HCT116 (cell line): Measurements from ENCODE around the gene HARS1. TPM values are rescaled to one million over a fixed set of nuclear protein-coding genes. Genes with fewer than 3 reads are reported as not detected.

Source experiments
- ATAC-seq: fragments of 200-7000 bp; cut with Tn5 transposase; 2 replicates; pipeline ENCODE4 v1.9.1; 2020; ENCODE audit warnings: mild to moderate bottlenecking, moderate library complexity
- BruUV-seq: library from RNA; stranded (reverse); fragments of 400-500 nt; replicated peaks from 2 replicates; lab custom pipeline; 2021; lab: Mats Ljungman, UMichigan
- CTCF ChIA-PET: fragments of 300-600 bp; sonication (Branson Sonifier 250); formaldehyde crosslinking; loops from one replicate; lab custom pipeline; 2021; ENCODE audit warnings: antibody characterized with exemption; lab: Charles Lee
- POLR2A ChIA-PET: fragments of 300-600, 350-600 bp; sonication (Branson Sonifier 250); formaldehyde crosslinking; loops from one replicate; lab custom pipeline; 2021; ENCODE audit warnings: antibody characterized with exemption; lab: Charles Lee
- RAD21 ChIA-PET, 2 experiments: fragments of 300-600 bp; sonication (Branson Sonifier 250); formaldehyde crosslinking; loops; one replicate each; lab custom pipeline; 2023; ENCODE audit warnings: low total read pairs in 2 of 2; ENCODE audit not compliant: uncharacterized antibody in 2 of 2, unreplicated experiment in 2 of 2, low non-redundant PET in 1 of 2; lab: Charles Lee
- DNase-seq: peaks from one replicate; pipeline ENCODE4 v3.0.0-alpha.2; 2010; ENCODE audit warnings: low read depth, low spot score
- H2AFZ ChIP-seq: fragments of 200-600 bp; shearing (Covaris generic), sonication (generic); 2 replicates; pipeline ENCODE4 v1.6.1; 2017; ENCODE audit warnings: low read depth, mixed run types, mixed read lengths, antibody characterized with exemption, low read length; ENCODE audit not compliant: poor library complexity, severe bottlenecking
- H3K27ac ChIP-seq: 2 replicates; pipeline ENCODE4 v1.5.1; 2012; ENCODE audit warnings: low read depth, low read length
- H3K27me3 ChIP-seq: fragments of 200-600 bp; sonication (generic); 2 replicates; pipeline ENCODE4 v1.6.1; 2016; ENCODE audit warnings: mixed run types, low read length, mixed read lengths; ENCODE audit not compliant: insufficient read depth
- H3K36me3 ChIP-seq, 2 experiments: fragments of 200-500 bp in 1 of 2; fragments of 200-600 bp in 1 of 2; sonication (Bioruptor generic) in 1 of 2; sonication (generic) in 1 of 2; 2 replicates each; pipeline versions ENCODE4 v1.5.1 to v1.6.1; 2014 to 2016; ENCODE audit warnings: low read length in 2 of 2, inconsistent platforms in 1 of 2, mixed read lengths in 1 of 2, mixed run types in 1 of 2; ENCODE audit not compliant: insufficient read depth in 2 of 2, control insufficient read depth in 1 of 2
- H3K4me1 ChIP-seq, 2 experiments: fragments of 200-600 bp in 1 of 2; sonication (generic) in 1 of 2; 2 replicates each; pipeline versions ENCODE4 v1.5.1 to v1.6.1; 2012 to 2017; ENCODE audit warnings: low read length in 2 of 2, inconsistent platforms in 1 of 2, mild to moderate bottlenecking in 1 of 2, mixed read lengths in 1 of 2, mixed run types in 1 of 2, moderate library complexity in 1 of 2; ENCODE audit not compliant: insufficient read depth in 2 of 2, control insufficient read depth in 1 of 2
- H3K4me2 ChIP-seq: fragments of 200-600 bp; sonication (generic); 2 replicates; pipeline ENCODE4 v1.6.1; 2017; ENCODE audit warnings: mixed run types, low read length, mixed read lengths
- H3K4me3 ChIP-seq, 2 experiments: fragments of 200-600 bp in 1 of 2; sonication (generic) in 1 of 2; replicated peaks in 1 of 2; 2 replicates each; pipeline ENCODE4 v1.5.1; 2011 to 2016; ENCODE audit warnings: low read length in 2 of 2, control low read depth in 1 of 2, low read depth in 1 of 2, mild to moderate bottlenecking in 1 of 2, mixed read lengths in 1 of 2, mixed run types in 1 of 2
- H3K79me2 ChIP-seq: fragments of 200-600 bp; sonication (generic); 2 replicates; pipeline ENCODE4 v1.6.1; 2017; ENCODE audit warnings: mild to moderate bottlenecking, mixed run types, low read length, moderate library complexity, mixed read lengths; ENCODE audit not compliant: insufficient read depth
- H3K9ac ChIP-seq: fragments of 200-600 bp; sonication (generic); 2 replicates; pipeline ENCODE4 v1.6.1; 2016; ENCODE audit warnings: low read length, mixed read lengths
- H3K9me2 ChIP-seq: fragments of 200-600 bp; sonication (generic), shearing (Covaris generic); 2 replicates; pipeline ENCODE4 v1.6.1; 2017; ENCODE audit warnings: mixed run types, mild to moderate bottlenecking, moderate library complexity; ENCODE audit not compliant: insufficient read depth
- H3K9me3 ChIP-seq, 2 experiments: fragments of 200-500 bp in 1 of 2; fragments of 200-600 bp in 1 of 2; sonication (Bioruptor generic) in 1 of 2; sonication (generic) in 1 of 2; 2 replicates each; pipeline ENCODE4 v1.6.1; 2014 to 2017; ENCODE audit warnings: low read length in 2 of 2, mixed read lengths in 2 of 2, inconsistent platforms in 1 of 2, low read depth in 1 of 2, mild to moderate bottlenecking in 1 of 2, mixed run types in 1 of 2, moderate library complexity in 1 of 2; ENCODE audit not compliant: control insufficient read depth in 1 of 2, insufficient read depth in 1 of 2
- H4K20me1 ChIP-seq: fragments of 200-600 bp; sonication (generic), shearing (Covaris generic); 2 replicates; pipeline ENCODE4 v1.6.1; 2017; ENCODE audit warnings: mixed run types, mild to moderate bottlenecking, moderate library complexity; ENCODE audit not compliant: insufficient read depth
- CBX3 ChIP-seq: IDR thresholded peaks from 2 replicates; pipeline ENCODE4 v1.6.1; 2012; ENCODE audit warnings: low read depth
- CEBPB ChIP-seq: IDR thresholded peaks from 2 replicates; pipeline ENCODE4 v1.6.1; 2012; ENCODE audit warnings: low read depth
- EGR1 ChIP-seq: IDR thresholded peaks from 2 replicates; pipeline ENCODE4 v1.6.1; 2012; ENCODE audit warnings: low read depth
- ELF1 ChIP-seq: IDR thresholded peaks from 2 replicates; pipeline ENCODE4 v1.6.1; 2012; ENCODE audit warnings: low read depth, borderline replicate concordance
- EZH2 ChIP-seq: fragments of 200-600 bp; sonication (generic); IDR thresholded peaks from 2 replicates; pipeline ENCODE4 v1.6.1; 2017; ENCODE audit warnings: antibody characterized with exemption, mixed run types
- EZH2phosphoT487 ChIP-seq: fragments of 200-600 bp; IDR thresholded peaks from 2 replicates; pipeline ENCODE4 v1.6.1; 2018; ENCODE audit warnings: antibody characterized with exemption, borderline replicate concordance
- JUND ChIP-seq: IDR thresholded peaks from 2 replicates; pipeline ENCODE4 v1.6.1; 2012
- POLR2AphosphoS5 ChIP-seq: IDR thresholded peaks from 2 replicates; pipeline ENCODE4 v1.6.1; 2011; ENCODE audit warnings: mild to moderate bottlenecking, low read depth, low read length, moderate library complexity
- RAD21 ChIP-seq: IDR thresholded peaks from 2 replicates; pipeline ENCODE4 v1.6.1; 2012; ENCODE audit warnings: low read depth, mild to moderate bottlenecking
- SP1 ChIP-seq: IDR thresholded peaks from 2 replicates; pipeline ENCODE4 v1.6.1; 2012; ENCODE audit warnings: low read depth
- SRF ChIP-seq: IDR thresholded peaks from 2 replicates; pipeline ENCODE4 v1.6.1; 2012; ENCODE audit warnings: low read depth
- TCF7L2 ChIP-seq: IDR thresholded peaks from 2 replicates; pipeline ENCODE4 v1.7.0; 2011; ENCODE audit warnings: borderline replicate concordance, inconsistent platforms; ENCODE audit not compliant: insufficient read depth, insufficient read length; ENCODE audit errors: extremely low read depth
- intact Hi-C: fragments of 100-400 bp; cut with micrococcal nuclease; formaldehyde crosslinking; loops from 2 replicates; pipeline ENCODE4 v1.10.0; 2022
- total RNA-seq: library from RNA; stranded (reverse); gene quantifications from one replicate; pipeline ENCODE4 v1.2.1, GENCODE V29; 2021; ENCODE audit not compliant: unreplicated experiment
- TF ChIP-seq, protein P1 (sequence below): IDR thresholded peaks from 2 replicates; pipeline ENCODE4 v1.6.1; 2012
- TF ChIP-seq, protein P2 (sequence below): IDR thresholded peaks from 2 replicates; pipeline ENCODE4 v1.6.1; 2011; ENCODE audit warnings: mild to moderate bottlenecking, low read length, moderate library complexity; ENCODE audit not compliant: insufficient replicate concordance; ENCODE audit errors: extremely low read depth
- TF ChIP-seq, protein P3 (sequence below), 3 experiments: fragments of 200-600 bp in 1 of 3; sonication (generic) in 1 of 3; IDR thresholded peaks in 2 of 3; conservative IDR thresholded peaks in 1 of 3; 2 replicates each; pipeline ENCODE4 v1.5.1; 2012 to 2017; ENCODE audit warnings: low read depth in 2 of 3, low read length in 2 of 3, antibody characterized with exemption in 1 of 3, borderline replicate concordance in 1 of 3, control low read depth in 1 of 3, mild to moderate bottlenecking in 1 of 3, mixed read lengths in 1 of 3, mixed run types in 1 of 3, moderate library complexity in 1 of 3; ENCODE audit not compliant: insufficient read depth in 1 of 3
- TF ChIP-seq, protein P4 (sequence below): IDR thresholded peaks from 2 replicates; pipeline ENCODE4 v1.6.1; 2012

Gene HARS1
- total RNA-seq, 1 experiment from 2014 or later: 91.1 TPM

DNA sequence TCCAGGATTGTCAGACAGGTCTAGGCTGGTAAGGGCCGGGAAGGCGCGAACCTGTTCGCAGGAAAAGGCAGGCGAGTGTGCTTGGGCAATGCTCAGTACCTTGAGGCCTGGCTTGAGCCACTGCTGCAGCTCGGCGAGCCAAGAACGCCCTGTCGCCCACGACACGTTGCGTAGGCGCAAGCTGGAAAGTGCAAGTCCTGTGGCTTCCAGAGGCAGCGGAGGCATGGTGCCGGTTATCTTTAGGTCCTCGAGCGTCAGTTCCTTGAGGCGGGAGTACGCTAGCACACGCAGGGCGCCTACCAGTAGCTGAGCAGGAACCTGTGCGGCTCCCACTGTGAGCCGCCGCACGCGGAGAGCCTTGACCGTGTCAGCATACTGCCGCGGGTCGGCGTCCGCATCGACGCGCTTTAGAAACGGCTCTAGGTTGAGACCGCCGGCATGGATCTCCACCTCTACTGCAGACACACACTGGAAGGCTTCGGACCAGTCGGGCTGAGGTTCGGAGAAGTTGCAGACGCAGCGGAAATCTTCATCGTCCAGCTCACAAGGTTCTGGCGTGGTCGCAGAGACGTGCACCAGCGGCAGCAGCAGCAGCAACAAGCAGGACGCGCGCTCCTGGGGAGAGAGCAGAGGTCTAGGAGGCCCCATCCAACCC lies 58.7 kb downstream of the HARS1 start:
- Histone ChIP-seq H3K4me2 (no peak overlapping the region), H3K79me2 (no peaks in the 10 kb centered on the region), H3K4me1 (peaks cover 0 to 10% of the 10 kb centered on the region in 2 experiments; a peak in 2 of 4 replicates), H3K9ac (no peak overlapping the region), H3K27me3 (no peaks in the 10 kb centered on the region), H3K9me3 (no peaks in the 10 kb centered on the region), H4K20me1 (no peaks in the 10 kb centered on the region), H3K9me2 (no peaks in the 10 kb centered on the region), H3K4me3 (no peak overlapping the region), H3K27ac (no peak overlapping the region), H3K36me3 (no peaks in the 10 kb centered on the region), H2AFZ (no peak overlapping the region)
- ChIA-PET CTCF (no interaction called here), RAD21 (no interaction called here), POLR2A (no interaction called here)
- ATAC-seq (no peak), DNase-seq (no peak)
- TF ChIP-seq, protein P1, sequence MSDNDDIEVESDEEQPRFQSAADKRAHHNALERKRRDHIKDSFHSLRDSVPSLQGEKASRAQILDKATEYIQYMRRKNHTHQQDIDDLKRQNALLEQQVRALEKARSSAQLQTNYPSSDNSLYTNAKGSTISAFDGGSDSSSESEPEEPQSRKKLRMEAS: no peak
- TF ChIP-seq, protein P2, sequence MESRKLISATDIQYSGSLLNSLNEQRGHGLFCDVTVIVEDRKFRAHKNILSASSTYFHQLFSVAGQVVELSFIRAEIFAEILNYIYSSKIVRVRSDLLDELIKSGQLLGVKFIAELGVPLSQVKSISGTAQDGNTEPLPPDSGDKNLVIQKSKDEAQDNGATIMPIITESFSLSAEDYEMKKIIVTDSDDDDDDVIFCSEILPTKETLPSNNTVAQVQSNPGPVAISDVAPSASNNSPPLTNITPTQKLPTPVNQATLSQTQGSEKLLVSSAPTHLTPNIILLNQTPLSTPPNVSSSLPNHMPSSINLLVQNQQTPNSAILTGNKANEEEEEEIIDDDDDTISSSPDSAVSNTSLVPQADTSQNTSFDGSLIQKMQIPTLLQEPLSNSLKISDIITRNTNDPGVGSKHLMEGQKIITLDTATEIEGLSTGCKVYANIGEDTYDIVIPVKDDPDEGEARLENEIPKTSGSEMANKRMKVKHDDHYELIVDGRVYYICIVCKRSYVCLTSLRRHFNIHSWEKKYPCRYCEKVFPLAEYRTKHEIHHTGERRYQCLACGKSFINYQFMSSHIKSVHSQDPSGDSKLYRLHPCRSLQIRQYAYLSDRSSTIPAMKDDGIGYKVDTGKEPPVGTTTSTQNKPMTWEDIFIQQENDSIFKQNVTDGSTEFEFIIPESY: no peak
- TF ChIP-seq JUND: no peak
- no peak for TF ChIP-seq EGR1
- TF ChIP-seq RAD21: no peak
- TF ChIP-seq, protein P3, sequence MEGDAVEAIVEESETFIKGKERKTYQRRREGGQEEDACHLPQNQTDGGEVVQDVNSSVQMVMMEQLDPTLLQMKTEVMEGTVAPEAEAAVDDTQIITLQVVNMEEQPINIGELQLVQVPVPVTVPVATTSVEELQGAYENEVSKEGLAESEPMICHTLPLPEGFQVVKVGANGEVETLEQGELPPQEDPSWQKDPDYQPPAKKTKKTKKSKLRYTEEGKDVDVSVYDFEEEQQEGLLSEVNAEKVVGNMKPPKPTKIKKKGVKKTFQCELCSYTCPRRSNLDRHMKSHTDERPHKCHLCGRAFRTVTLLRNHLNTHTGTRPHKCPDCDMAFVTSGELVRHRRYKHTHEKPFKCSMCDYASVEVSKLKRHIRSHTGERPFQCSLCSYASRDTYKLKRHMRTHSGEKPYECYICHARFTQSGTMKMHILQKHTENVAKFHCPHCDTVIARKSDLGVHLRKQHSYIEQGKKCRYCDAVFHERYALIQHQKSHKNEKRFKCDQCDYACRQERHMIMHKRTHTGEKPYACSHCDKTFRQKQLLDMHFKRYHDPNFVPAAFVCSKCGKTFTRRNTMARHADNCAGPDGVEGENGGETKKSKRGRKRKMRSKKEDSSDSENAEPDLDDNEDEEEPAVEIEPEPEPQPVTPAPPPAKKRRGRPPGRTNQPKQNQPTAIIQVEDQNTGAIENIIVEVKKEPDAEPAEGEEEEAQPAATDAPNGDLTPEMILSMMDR (IDR thresholded peaks at IDR 0.05 in 2 of 3, conservative IDR thresholded peaks at IDR 0.05 in 1 of 3; ENCODE audit: borderline replicate concordance in 1 of 3, insufficient read depth in 1 of 3, low read depth in 2 of 3, low read length in 2 of 3): no peak
- no peak for TF ChIP-seq ELF1
- TF ChIP-seq SP1: no peak
- no peak for TF ChIP-seq SRF
- TF ChIP-seq EZH2phosphoT487: no peak
- TF ChIP-seq, protein P4, sequence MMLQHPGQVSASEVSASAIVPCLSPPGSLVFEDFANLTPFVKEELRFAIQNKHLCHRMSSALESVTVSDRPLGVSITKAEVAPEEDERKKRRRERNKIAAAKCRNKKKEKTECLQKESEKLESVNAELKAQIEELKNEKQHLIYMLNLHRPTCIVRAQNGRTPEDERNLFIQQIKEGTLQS: no peak
- no peak for TF ChIP-seq POLR2AphosphoS5
- TF ChIP-seq CBX3: no peak
- no peak for TF ChIP-seq EZH2
- TF ChIP-seq CEBPB: no peak
- TF ChIP-seq TCF7L2: no peak
- intact Hi-C loops: no loop called here
- no TSS peak for BruUV-seq
